Measurements from ENCODE around the gene MPZL1. TPM values are rescaled to one million over a fixed set of nuclear protein-coding genes. Genes with fewer than 3 reads are reported as not detected.

Gene MPZL1
- 10 to 100 TPM; 32.9 to 79.5 (median 58.2) TPM for total RNA-seq

GRCh38 chr1:167721617-167722151 is at the start of gene MPZL1:
Gene MPZL1 (plus strand): TSS chr1:167721982. CDS start chr1:167722152, 170 bp downstream.
- Histone ChIP-seq H3K4me3 (peak within 1 kb of the TSS; percentile 88 to 100 (median 98)), H3K27ac (peak within 1 kb of the TSS; percentile 92 to 98 (median 94)), H3K27me3 (no peaks in the 10 kb centered on the region), H3K4me1 (peaks cover 13 to 53% (median 33%) of the 10 kb centered on the region in 4 donors), H3K36me3 (no peaks in the 10 kb centered on the region), H3K9me3 (no peaks in the 10 kb centered on the region)
- peak; percentile 98 for DNase-seq
- 0 to 1% methylated on average over 4 to 47 of the region's 52 CpGs for WGBS, 2 donors (ENCODE audit: low coverage in 1 of 2)
- intact Hi-C loops (cut with DNase I; ENCODE audit: low total_unique reads) (loop anchor here (2.0 kb wide), 1 partner anchor 215 kb away; the partner anchor contains the start of genes DCAF6 and MPC2), in situ Hi-C loops (cut with MboI; ENCODE audit: low pct_ligation_motif_present in 1 of 4, low pct_unique_long_range_greater_than_20kb in 1 of 4, low sequenced_read_pairs in 3 of 4) (loop anchor here in 3 of 4 donors (10.0 to 25.0 kb wide), 3 partner anchors 93 to 216 kb away; partner anchors contain the start of genes DCAF6 (in 3 of the 3) and MPC2 (in 3 of the 3))
- TF ChIP-seq POLR2AphosphoS5 (IDR thresholded peaks at IDR 0.05) (peak; percentile 81 to 93 (median 90)), POLR2A (IDR thresholded peaks at IDR 0.05) (peak; percentile 77), CTCF (IDR thresholded peaks at IDR 0.05) (no peak)

DNA sequence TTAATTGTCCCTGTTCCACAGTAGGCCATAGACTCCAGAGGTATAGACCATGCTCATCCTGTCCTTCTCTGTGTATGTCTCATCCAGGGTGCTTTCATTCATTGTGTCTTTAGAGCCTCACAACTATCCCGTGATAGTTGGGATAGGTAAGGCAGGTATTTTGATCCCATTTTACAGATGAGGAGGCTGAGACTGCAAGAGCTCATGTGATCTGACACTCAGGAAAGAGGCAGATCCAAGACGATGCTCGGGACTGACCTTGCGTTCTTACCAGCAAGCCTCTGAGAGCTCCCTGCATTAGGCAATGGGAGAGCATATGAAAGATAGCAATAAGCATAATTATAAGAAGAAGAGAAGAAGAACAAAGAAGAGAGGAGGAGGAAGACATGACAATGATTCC is 49.0 kb upstream of the MPZL1 start:
- Histone ChIP-seq H3K36me3 (no peaks in the 10 kb centered on the region), H3K27me3 (no peaks in the 10 kb centered on the region), H3K4me3 (no peak overlapping the region), H3K4me1 (peaks cover 0 to 5% (median 0%) of the 10 kb centered on the region in 4 donors), H3K9me3 (no peaks in the 10 kb centered on the region), H3K27ac (no peak overlapping the region)
- no peak for DNase-seq
- 85% methylated on average over 4 of the region's 4 CpGs; no CpG with 5 or more reads in 1 of the 2 donors for WGBS, 2 donors (ENCODE audit: low coverage in 1 of 2)
- TF ChIP-seq POLR2A (IDR thresholded peaks at IDR 0.05), result no peak
- TF ChIP-seq CTCF (IDR thresholded peaks at IDR 0.05), result no peak
- in situ Hi-C loops (cut with MboI; ENCODE audit: low pct_ligation_motif_present in 1 of 4, low pct_unique_long_range_greater_than_20kb in 1 of 4, low sequenced_read_pairs in 3 of 4), result no loop called here
- intact Hi-C loops (cut with DNase I; ENCODE audit: low total_unique reads), result no loop called here

DNA sequence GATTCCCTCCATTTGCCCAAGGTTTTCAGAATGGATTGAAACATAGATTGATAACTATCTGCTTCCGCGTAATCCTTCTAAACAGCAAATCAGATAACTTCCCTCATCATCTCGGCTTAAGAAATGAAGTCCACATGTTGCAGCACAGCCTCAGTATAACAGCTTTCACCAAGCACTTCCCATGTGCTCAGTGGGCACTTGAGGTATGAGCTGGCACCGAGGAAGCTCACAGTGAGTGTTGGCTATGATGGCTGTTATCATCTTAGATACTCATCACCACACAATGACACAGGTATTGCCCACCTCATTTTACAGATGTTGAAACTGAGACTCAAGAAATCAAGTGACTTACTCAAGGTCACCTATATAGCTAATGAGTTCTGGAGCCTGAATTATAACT is 48.5 kb upstream of the MPZL1 start:
- no peak for TF ChIP-seq POLR2A (IDR thresholded peaks at IDR 0.05)
- no peak for TF ChIP-seq EP300 (IDR thresholded peaks at IDR 0.05; ENCODE audit: low read depth)
- no peak for TF ChIP-seq POLR2AphosphoS5 (IDR thresholded peaks at IDR 0.05)
- TF ChIP-seq CTCF (IDR thresholded peaks at IDR 0.05), result no peak
- Histone ChIP-seq H3K27me3 (no peaks in the 10 kb centered on the region), H3K9me3 (no peaks in the 10 kb centered on the region), H3K27ac (no peak overlapping the region), H3K4me3 (no peak overlapping the region), H3K36me3 (no peaks in the 10 kb centered on the region), H3K4me1 (peaks cover 0 to 5% (median 0%) of the 10 kb centered on the region in 4 donors)
- in situ Hi-C loops (cut with MboI; ENCODE audit: low pct_ligation_motif_present in 1 of 4, low pct_unique_long_range_greater_than_20kb in 1 of 4, low sequenced_read_pairs in 3 of 4), result no loop called here
- DNase-seq, result no peak
- 92 to 95% methylated on average over 3 to 4 of the region's 4 CpGs for WGBS, 2 donors (ENCODE audit: low coverage in 1 of 2)
- intact Hi-C loops (cut with DNase I; ENCODE audit: low total_unique reads), result no loop called here

GRCh38 chr1:167674156-167674555 is 47.6 kb upstream of the MPZL1 start:
- Histone ChIP-seq H3K9me3 (no peaks in the 10 kb centered on the region), H3K27me3 (no peaks in the 10 kb centered on the region), H3K27ac (no peak overlapping the region), H3K4me1 (peaks cover 0 to 5% (median 0%) of the 10 kb centered on the region in 4 donors), H3K36me3 (no peaks in the 10 kb centered on the region), H3K4me3 (no peak overlapping the region)
- no peak for DNase-seq
- intact Hi-C loops (cut with DNase I; ENCODE audit: low total_unique reads) (no loop called here), in situ Hi-C loops (cut with MboI; ENCODE audit: low pct_ligation_motif_present in 1 of 4, low pct_unique_long_range_greater_than_20kb in 1 of 4, low sequenced_read_pairs in 3 of 4) (no loop called here)
- no peak for TF ChIP-seq EP300 (IDR thresholded peaks at IDR 0.05; ENCODE audit: low read depth)
- WGBS, 2 donors (ENCODE audit: low coverage in 1 of 2), result 72 to 100% methylated on average over 1 to 2 of the region's 2 CpGs

- Histone ChIP-seq H3K4me1 (peaks cover 0 to 12% (median 0%) of the 10 kb centered on the region in 4 donors), H3K27ac (no peak overlapping the region), H3K36me3 (no peaks in the 10 kb centered on the region), H3K27me3 (no peaks in the 10 kb centered on the region), H3K9me3 (no peaks in the 10 kb centered on the region), H3K4me3 (no peak overlapping the region)
- TF ChIP-seq POLR2A (IDR thresholded peaks at IDR 0.05) (no peak), POLR2AphosphoS5 (IDR thresholded peaks at IDR 0.05) (no peak), CTCF (IDR thresholded peaks at IDR 0.05) (no peak), EP300 (IDR thresholded peaks at IDR 0.05; ENCODE audit: low read depth) (no peak)
- in situ Hi-C loops (cut with MboI; ENCODE audit: low pct_ligation_motif_present in 1 of 4, low pct_unique_long_range_greater_than_20kb in 1 of 4, low sequenced_read_pairs in 3 of 4) (no loop called here), intact Hi-C loops (cut with DNase I; ENCODE audit: low total_unique reads) (no loop called here)
- 81 to 89% methylated on average over 4 to 5 of the region's 5 CpGs for WGBS, 2 donors (ENCODE audit: low coverage in 1 of 2)
- no peak for DNase-seq
Observed at GRCh38 chr1:167675440-167675839, 46.3 kb upstream of the MPZL1 start.
